Bronchial epithelial cell (primary cell): ENCODE results near the gene CPNE5. TPM values are rescaled to one million over a fixed set of nuclear protein-coding genes. Genes with fewer than 3 reads are reported as not detected.

Experiments used
- DNase-seq: peaks from one replicate; pipeline ENCODE4 v3.0.0-alpha.2; 2010; ENCODE audit warnings: low read depth
- FAIRE-seq: peaks from 2 replicates; lab custom pipeline; 2011; peaks lifted over from hg19 to GRCh38; lab: Jason Lieb, UNC
- H3K27me3 ChIP-seq: 2 replicates; pipeline ENCODE4 v1.5.1; 2011; ENCODE audit warnings: low read length; ENCODE audit not compliant: control insufficient read depth, insufficient read depth
- H3K36me3 ChIP-seq: 2 replicates; pipeline ENCODE4 v1.5.1; 2011; ENCODE audit warnings: low read length; ENCODE audit not compliant: control insufficient read depth, insufficient read depth
- H3K4me3 ChIP-seq: 2 replicates; pipeline ENCODE4 v1.5.1; 2011; ENCODE audit warnings: mild to moderate bottlenecking, low read depth, low read length, control low read depth
- CTCF ChIP-seq: IDR thresholded peaks from 2 replicates; pipeline ENCODE4 v1.5.1; 2011; ENCODE audit warnings: mild to moderate bottlenecking, moderate library complexity, low read length, control low read depth, inconsistent platforms; ENCODE audit not compliant: insufficient read depth, severe bottlenecking
- total RNA-seq: library from RNA; depleted of rRNA; stranded (reverse); fragments of >200 nt; gene quantifications from 2 replicates; pipeline ENCODE4 v1.2.1, GENCODE V29; 2014

CPNE5 gene
- total RNA-seq, 1 donor from 2014 or later = not detected

DNA sequence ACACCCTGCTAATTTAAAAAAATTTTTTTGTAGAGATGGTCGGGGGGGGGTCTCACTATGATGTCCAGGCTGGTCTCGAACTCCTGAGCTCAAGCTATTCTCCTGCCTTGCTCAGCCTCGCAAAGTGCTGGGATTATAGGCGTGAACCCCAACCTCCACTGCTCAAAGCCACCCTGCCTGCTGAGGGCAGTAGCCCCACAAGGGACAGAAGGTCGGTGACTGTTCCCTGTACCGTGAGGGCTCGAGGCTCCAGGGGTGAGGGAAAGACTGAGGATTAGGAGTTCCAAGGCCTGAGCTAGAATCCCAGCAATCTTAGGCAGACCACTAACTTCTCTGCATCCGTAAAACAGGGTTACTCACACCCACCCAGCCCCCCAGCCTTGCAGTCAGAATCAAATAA, 51.1 kb downstream of the CPNE5 start:
- TF ChIP-seq CTCF = no peak
- DNase-seq (no peak), FAIRE-seq (no peak)
- H3K4me3 ChIP-seq = no peak overlapping the region
- no peaks in the 10 kb centered on the region for H3K36me3 ChIP-seq
- H3K27me3 ChIP-seq = peaks cover 16% of the 10 kb centered on the region

- TF ChIP-seq CTCF = no peak
- DNase-seq = no peak
- FAIRE-seq = no peak
- H3K4me3 ChIP-seq = no peak overlapping the region
- H3K36me3 ChIP-seq = no peaks in the 10 kb centered on the region
- H3K27me3 ChIP-seq = peaks cover 13% of the 10 kb centered on the region
Observed at GRCh38 chr6:36787210-36787609, 52.0 kb downstream of the CPNE5 start.

DNA sequence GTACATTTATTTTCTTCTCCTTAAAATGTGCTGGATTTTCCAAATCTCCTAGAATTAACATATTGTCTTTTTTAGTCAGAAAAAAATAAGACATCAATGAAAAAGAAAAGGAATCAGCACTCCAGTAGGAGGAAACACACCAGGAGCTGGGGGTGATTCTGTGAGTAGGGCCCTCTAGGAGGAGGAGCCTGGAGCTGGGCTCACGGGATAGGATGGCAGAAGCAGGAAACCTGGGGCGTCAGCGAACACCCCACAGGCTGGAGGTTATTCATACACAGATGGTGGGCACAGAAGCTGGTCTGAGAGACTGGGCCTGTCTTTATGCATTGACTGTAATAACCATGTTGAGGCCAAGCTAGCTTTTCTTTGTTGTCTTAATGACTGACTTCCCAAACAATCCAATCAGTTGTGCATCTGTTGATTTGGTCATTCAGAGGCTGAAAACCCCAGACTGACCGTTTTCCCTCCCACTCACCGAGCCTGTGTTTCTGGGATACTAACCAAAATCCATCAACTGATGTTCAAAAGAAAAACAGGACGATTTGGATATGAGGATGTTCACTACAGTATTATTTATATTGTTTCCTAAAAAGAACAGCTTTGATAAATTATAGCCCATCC, 53.1 kb downstream of the CPNE5 start:
- no peak for TF ChIP-seq CTCF
- no peak overlapping the region for H3K4me3 ChIP-seq
- no peaks in the 10 kb centered on the region for H3K36me3 ChIP-seq
- H3K27me3 ChIP-seq = peaks cover 10% of the 10 kb centered on the region
- no peak for FAIRE-seq
- no peak for DNase-seq

DNA sequence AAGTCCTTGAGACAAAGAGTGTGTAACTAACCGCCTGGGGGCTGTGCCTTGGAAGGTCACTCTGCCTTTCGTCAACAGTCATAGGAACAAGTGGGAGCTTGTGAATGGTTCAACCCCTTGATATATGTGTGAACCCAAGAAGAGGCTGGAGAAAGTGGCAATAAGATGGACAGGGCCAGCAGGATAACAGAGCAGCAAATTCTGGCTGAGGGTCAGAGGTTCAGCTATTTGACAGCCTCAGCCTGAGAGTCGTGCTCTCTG, 54.9 kb downstream of the CPNE5 start:
- Histone ChIP-seq H3K27me3 (peaks cover 7% of the 10 kb centered on the region), H3K36me3 (no peaks in the 10 kb centered on the region), H3K4me3 (no peak overlapping the region)
- no peak for DNase-seq
- FAIRE-seq = no peak
- TF ChIP-seq CTCF = no peak

DNA sequence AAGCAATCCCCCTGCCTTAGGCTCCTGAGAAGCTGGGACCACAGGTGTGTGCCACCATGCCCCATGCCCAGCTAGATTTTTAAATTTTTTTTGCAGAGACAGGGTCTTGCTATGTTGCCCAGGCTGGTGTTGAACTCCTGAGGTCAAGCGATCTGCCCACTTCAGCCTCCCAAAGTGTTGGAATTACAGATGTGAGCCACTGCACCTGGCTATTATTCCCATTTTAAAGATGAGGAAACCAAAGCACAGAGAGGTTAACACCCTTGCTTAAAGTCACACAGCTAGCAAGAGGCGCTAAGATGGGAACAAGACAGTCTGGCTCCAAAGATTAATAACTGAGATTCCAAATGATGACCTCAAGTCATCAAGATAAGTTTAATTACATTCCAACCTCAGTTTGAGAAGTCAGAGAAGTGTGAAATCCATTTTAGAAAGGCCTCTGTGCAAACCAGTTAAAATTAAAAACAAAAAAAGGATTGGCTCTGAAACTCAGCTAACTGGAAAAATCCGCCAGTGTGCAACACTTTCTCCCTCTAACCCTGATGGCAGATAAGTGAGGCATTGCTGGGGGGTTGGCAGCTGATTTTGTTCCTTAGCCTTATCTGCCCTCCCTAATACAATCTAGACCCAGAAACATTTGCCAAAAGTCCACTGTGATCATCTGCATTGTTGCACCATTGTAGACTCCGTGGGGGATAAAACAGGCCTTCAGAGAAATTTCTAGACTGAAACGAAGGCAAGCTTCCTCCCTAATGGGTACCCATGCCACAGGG, 55.5 kb downstream of the CPNE5 start:
- no peak overlapping the region for H3K4me3 ChIP-seq
- DNase-seq (no peak), FAIRE-seq (no peak)
- TF ChIP-seq CTCF = no peak
- peaks cover 2% of the 10 kb centered on the region for H3K27me3 ChIP-seq
- no peaks in the 10 kb centered on the region for H3K36me3 ChIP-seq
